GM23248 (cell line): ENCODE measurements around the gene SLC4A3. TPM values are rescaled to one million over a fixed set of nuclear protein-coding genes. Genes with fewer than 3 reads are reported as not detected.

Experiments used
- DNase-seq: peaks from one replicate; pipeline ENCODE4 v3.0.0-alpha.2; 2015
- H2AFZ ChIP-seq: fragments of 200-600 bp; sonication (generic); 2 replicates; pipeline ENCODE4 v1.6.1; 2016; ENCODE audit warnings: antibody characterized with exemption
- H3F3A ChIP-seq: fragments of 200-600 bp; sonication (generic); 2 replicates; pipeline ENCODE4 v1.6.1; 2016; ENCODE audit warnings: mild to moderate bottlenecking, antibody characterized with exemption, mixed run types; ENCODE audit not compliant: insufficient read depth
- H3K27ac ChIP-seq: fragments of 200-600 bp; sonication (generic); 2 replicates; pipeline ENCODE4 v1.5.1; 2016; ENCODE audit warnings: mild to moderate bottlenecking
- H3K27me3 ChIP-seq: fragments of 200-600 bp; sonication (generic); replicated peaks from 2 replicates; pipeline ENCODE4 v1.6.1; 2016; ENCODE audit warnings: mild to moderate bottlenecking; ENCODE audit not compliant: insufficient read depth
- H3K36me3 ChIP-seq: fragments of 200-600 bp; sonication (generic); 2 replicates; pipeline ENCODE4 v1.6.1; 2016; ENCODE audit warnings: low read depth, mild to moderate bottlenecking
- H3K4me1 ChIP-seq: fragments of 200-600 bp; sonication (generic); 2 replicates; pipeline ENCODE4 v1.6.1; 2016; ENCODE audit warnings: mild to moderate bottlenecking; ENCODE audit not compliant: insufficient read depth
- H3K4me2 ChIP-seq: fragments of 200-600 bp; sonication (generic); one replicate; pipeline ENCODE4 v1.6.1; 2016; ENCODE audit warnings: mild to moderate bottlenecking; ENCODE audit not compliant: unreplicated experiment
- H3K4me3 ChIP-seq: fragments of 200-600 bp; sonication (generic); 2 replicates; pipeline ENCODE4 v1.5.1; 2016; ENCODE audit warnings: mild to moderate bottlenecking
- H3K79me2 ChIP-seq: fragments of 200-600 bp; sonication (generic); 2 replicates; pipeline ENCODE4 v1.6.1; 2016; ENCODE audit warnings: mild to moderate bottlenecking; ENCODE audit not compliant: insufficient read depth
- H3K9ac ChIP-seq: fragments of 200-600 bp; sonication (generic); 2 replicates; pipeline ENCODE4 v1.6.1; 2016; ENCODE audit warnings: mild to moderate bottlenecking
- H3K9me2 ChIP-seq: fragments of 200-600 bp; sonication (generic); 2 replicates; pipeline ENCODE4 v1.6.1; 2016; ENCODE audit warnings: mixed run types, mild to moderate bottlenecking, moderate library complexity; ENCODE audit not compliant: insufficient read depth
- H3K9me3 ChIP-seq: fragments of 200-600 bp; sonication (generic); one replicate; pipeline ENCODE4 v1.6.1; 2017; ENCODE audit warnings: low read depth
- H4K20me1 ChIP-seq: fragments of 200-600 bp; sonication (generic); 2 replicates; pipeline ENCODE4 v1.6.0; 2016; ENCODE audit not compliant: insufficient read depth
- EZH2 ChIP-seq: fragments of 200-600 bp; sonication (generic); IDR thresholded peaks from 2 replicates; pipeline ENCODE4 v1.6.1; 2018; ENCODE audit warnings: antibody characterized with exemption, mild to moderate bottlenecking; ENCODE audit not compliant: insufficient read depth, poor library complexity, severe bottlenecking
- EZH2phosphoT487 ChIP-seq: fragments of 200-600 bp; sonication (generic); IDR thresholded peaks from 2 replicates; pipeline ENCODE4 v1.6.1; 2018; ENCODE audit warnings: antibody characterized with exemption, moderate library complexity, mild to moderate bottlenecking, low read depth; ENCODE audit not compliant: insufficient read depth
- WGBS, 2 experiments: methylation state at CpG; one replicate each; pipeline ENCODE4 v1.1.6; 2015 to 2017; ENCODE audit warnings: low lambda C conversion rate in 2 of 2, low coverage in 1 of 2; ENCODE audit errors: missing lambda C conversion rate in 2 of 2; 5-methylcytosine and 5-hydroxymethylcytosine counted together
- in situ Hi-C: fragments of 300-500 bp; cut with MboI; formaldehyde crosslinking; loops from 2 replicates; pipeline ENCODE4 v1.15.0; 2020
- polyA plus RNA-seq: library from polyadenylated mRNA; unstranded; fragments of >200 nt; fragmentation: Nextera tagmentation; extraction: Ambion mirVana; gene quantifications from 2 replicates; pipeline ENCODE4 v1.2.1, GENCODE V29; 2016
- total RNA-seq: library from RNA; depleted of rRNA; stranded (reverse); fragments of >200 nt; shearing (Covaris generic); gene quantifications from 2 replicates; pipeline ENCODE4 v1.2.3, GENCODE V29; 2014

The SLC4A3 gene
- total and polyA plus RNA-seq, 2 experiments from 2014 or later: 0.54 to 0.79 TPM

GRCh38 chr2:219625179-219625578, 2.3 kb upstream of the SLC4A3 start:
- no peaks in the 10 kb centered on the region for H3K9me2 ChIP-seq
- H2AFZ ChIP-seq: no peak overlapping the region
- peaks cover 9% of the 10 kb centered on the region; the same call in 1 of the 2 replicates for H3K27me3 ChIP-seq
- no peak overlapping the region for H3K4me2 ChIP-seq
- TF ChIP-seq EZH2 (no peak), EZH2phosphoT487 (no peak)
- WGBS, 2 experiments: 90 to 92% methylated on average over 5 of the region's 5 CpGs
- H3K27ac ChIP-seq: no peak overlapping the region
- in situ Hi-C loops: no loop called here
- H3K36me3 ChIP-seq: no peaks in the 10 kb centered on the region
- H4K20me1 ChIP-seq: no peaks in the 10 kb centered on the region
- H3K4me1 ChIP-seq: no peaks in the 10 kb centered on the region
- no peaks in the 10 kb centered on the region for H3K79me2 ChIP-seq
- no peak overlapping the region for H3K9ac ChIP-seq
- DNase-seq: no peak
- H3F3A ChIP-seq: no peaks in the 10 kb centered on the region
- H3K4me3 ChIP-seq: no peak overlapping the region
- no peaks in the 10 kb centered on the region for H3K9me3 ChIP-seq

GRCh38 chr2:219626540-219626939, 890 bp upstream of the SLC4A3 start:
- Histone ChIP-seq H3K79me2 (no peaks in the 10 kb centered on the region), H3K9ac (no peak overlapping the region), H2AFZ (no peak overlapping the region), H3K36me3 (no peaks in the 10 kb centered on the region), H4K20me1 (no peaks in the 10 kb centered on the region), H3F3A (no peaks in the 10 kb centered on the region), H3K4me1 (no peaks in the 10 kb centered on the region), H3K9me3 (no peaks in the 10 kb centered on the region), H3K27ac (no peak overlapping the region), H3K27me3 (peaks cover 9% of the 10 kb centered on the region; the same call in 1 of the 2 replicates), H3K9me2 (no peaks in the 10 kb centered on the region), H3K4me3 (no peak overlapping the region), H3K4me2 (no peak overlapping the region)
- 74 to 76% methylated on average over 8 of the region's 8 CpGs for WGBS, 2 experiments
- TF ChIP-seq EZH2phosphoT487 (no peak), EZH2 (no peak)
- in situ Hi-C loops: no loop called here
- DNase-seq: no peak

GRCh38 chr2:219628235-219628985, 980 bp downstream of the SLC4A3 start:
- H3K4me3 ChIP-seq: no peak overlapping the region; the same call in 1 of the 2 replicates
- no peak for DNase-seq
- H3K4me1 ChIP-seq: no peaks in the 10 kb centered on the region
- no peak for TF ChIP-seq EZH2
- TF ChIP-seq EZH2phosphoT487: no peak
- no peaks in the 10 kb centered on the region for H3K9me3 ChIP-seq
- H3K9me2 ChIP-seq: no peaks in the 10 kb centered on the region
- H3F3A ChIP-seq: no peaks in the 10 kb centered on the region
- H3K36me3 ChIP-seq: no peaks in the 10 kb centered on the region
- no peaks in the 10 kb centered on the region for H4K20me1 ChIP-seq
- peaks cover 4% of the 10 kb centered on the region; the same call in 1 of the 2 replicates for H3K27me3 ChIP-seq
- H3K9ac ChIP-seq: no peak overlapping the region
- no peak overlapping the region for H3K27ac ChIP-seq
- in situ Hi-C loops: no loop called here
- no peak overlapping the region for H2AFZ ChIP-seq
- no peaks in the 10 kb centered on the region for H3K79me2 ChIP-seq
- 85 to 91% methylated on average over 19 to 26 of the region's 26 CpGs for WGBS, 2 experiments
- H3K4me2 ChIP-seq: no peak overlapping the region

GRCh38 chr2:219628986-219629901, 1.8 kb downstream of the SLC4A3 start:
- Histone ChIP-seq H3K27ac (no peak overlapping the region), H3K27me3 (peaks cover 4% of the 10 kb centered on the region; the same call in 1 of the 2 replicates), H3K4me1 (no peaks in the 10 kb centered on the region), H3F3A (no peaks in the 10 kb centered on the region), H2AFZ (no peak overlapping the region), H3K4me3 (no peak overlapping the region), H3K36me3 (no peaks in the 10 kb centered on the region), H3K9ac (no peak overlapping the region), H3K4me2 (no peak overlapping the region), H4K20me1 (no peaks in the 10 kb centered on the region), H3K9me2 (no peaks in the 10 kb centered on the region), H3K79me2 (no peaks in the 10 kb centered on the region), H3K9me3 (no peaks in the 10 kb centered on the region)
- no peak for TF ChIP-seq EZH2
- no peak for TF ChIP-seq EZH2phosphoT487
- DNase-seq: no peak
- 86 to 91% methylated on average over 6 to 16 of the region's 16 CpGs for WGBS, 2 experiments
- in situ Hi-C loops: no loop called here
